NB4 (cell line): Measurements from ENCODE around the gene TARBP1.
A peak's percentile ranks its signal among the peaks of the same experiment; 100 is the strongest.

ENCODE experiments used
- DNase-seq: peaks from one replicate; pipeline ENCODE4 v3.0.0; 2010; ENCODE audit warnings: low read depth
- H3K4me3 ChIP-seq: one replicate; pipeline ENCODE4 v1.5.1; 2011; ENCODE audit warnings: mild to moderate bottlenecking, low read depth, low read length, moderate library complexity
- CTCF ChIP-seq: IDR thresholded peaks from one replicate; pipeline ENCODE4 v1.5.1; 2012; ENCODE audit warnings: low read depth, low read length
- MAX ChIP-seq: IDR thresholded peaks from 2 replicates; pipeline ENCODE4 v1.6.1; 2011; ENCODE audit warnings: low read depth, low read length
- MYC ChIP-seq: IDR thresholded peaks from 2 replicates; pipeline ENCODE4 v1.6.1; 2011; ENCODE audit warnings: low read depth, low read length
- POLR2A ChIP-seq: IDR thresholded peaks from 2 replicates; pipeline ENCODE4 v1.6.1; 2011; ENCODE audit warnings: mild to moderate bottlenecking; ENCODE audit not compliant: insufficient read length; ENCODE audit errors: extremely low read depth

The TARBP1 gene

GRCh38 chr1:234478481-234479309 is at the start of gene TARBP1:
TARBP1 (minus strand) TSS chr1:234479179; CDS start chr1:234479103, 76 bp downstream.
- DNase-seq: peak; percentile 90
- peak within 1 kb of the TSS; percentile 95 for H3K4me3 ChIP-seq
- TF ChIP-seq MYC (peak; percentile 48), CTCF (no peak), POLR2A (peak; percentile 81), MAX (peak; percentile 71)

GRCh38 chr1:234528074-234528865 is 49.3 kb upstream of the TARBP1 start:
- TF ChIP-seq MYC (no peak), POLR2A (no peak), MAX (no peak), CTCF (no peak)
- H3K4me3 ChIP-seq: no peak overlapping the region
- peak; percentile 44 for DNase-seq

- no peak overlapping the region for H3K4me3 ChIP-seq
- no peak for TF ChIP-seq MAX
- no peak for TF ChIP-seq CTCF
- no peak for TF ChIP-seq MYC
- no peak for TF ChIP-seq POLR2A
- no peak for DNase-seq
Measured at GRCh38 chr1:234527346-234527745, 48.4 kb upstream of the TARBP1 start.

- DNase-seq: no peak
- TF ChIP-seq MAX: no peak
- TF ChIP-seq MYC: no peak
- no peak for TF ChIP-seq CTCF
- TF ChIP-seq POLR2A: no peak
- H3K4me3 ChIP-seq: no peak overlapping the region
Measured at GRCh38 chr1:234526922-234527321, 47.9 kb upstream of the TARBP1 start.

GRCh38 chr1:234525099-234525799 is 46.3 kb upstream of the TARBP1 start:
- no peak for TF ChIP-seq MAX
- no peak for TF ChIP-seq CTCF
- TF ChIP-seq MYC: no peak
- TF ChIP-seq POLR2A: no peak
- H3K4me3 ChIP-seq: no peak overlapping the region
- no peak for DNase-seq
